DOHH2 (cell line): ENCODE data around the gene ZFP3.
"Not testable (repeated sequence)": the region's sequence is repeated elsewhere in the genome, so short reads cannot be mapped to it uniquely, and the experiment has no call there.

Experiments
- H3F3A ChIP-seq: fragments of 200-600 bp; sonication (generic), shearing (Covaris generic); 2 replicates; pipeline ENCODE4 v1.6.0; 2016; ENCODE audit warnings: antibody characterized with exemption, mild to moderate bottlenecking; ENCODE audit not compliant: control insufficient read depth, insufficient read depth
- H3K27ac ChIP-seq: fragments of 200-600 bp; sonication (generic); 2 replicates; pipeline ENCODE4 v1.5.1; 2014; ENCODE audit warnings: low read depth, mild to moderate bottlenecking, low read length, moderate library complexity
- H3K27me3 ChIP-seq: fragments of 200-600 bp; sonication (generic); 2 replicates; pipeline ENCODE4 v1.6.1; 2014; ENCODE audit warnings: mild to moderate bottlenecking, low read length, mixed read lengths; ENCODE audit not compliant: control insufficient read depth
- H3K36me3 ChIP-seq: fragments of 200-600 bp; sonication (generic); 2 replicates; pipeline ENCODE4 v1.6.1; 2014; ENCODE audit warnings: mild to moderate bottlenecking, low read length, moderate library complexity, mixed read lengths; ENCODE audit not compliant: control insufficient read depth
- H3K4me1 ChIP-seq: fragments of 200-600 bp; sonication (generic); 2 replicates; pipeline ENCODE4 v1.6.1; 2014; ENCODE audit warnings: mild to moderate bottlenecking, low read length, mixed read lengths; ENCODE audit not compliant: control insufficient read depth
- H3K4me2 ChIP-seq: fragments of 200-600 bp; sonication (generic); 2 replicates; pipeline ENCODE4 v1.6.0; 2014; ENCODE audit warnings: mild to moderate bottlenecking, low read length, moderate library complexity
- H3K4me3 ChIP-seq: fragments of 200-600 bp; sonication (generic); 2 replicates; pipeline ENCODE4 v1.5.1; 2014; ENCODE audit warnings: mild to moderate bottlenecking, low read length, mixed read lengths
- H3K79me2 ChIP-seq: fragments of 200-600 bp; sonication (generic); 2 replicates; pipeline ENCODE4 v1.6.1; 2014; ENCODE audit warnings: mild to moderate bottlenecking, low read length, mixed read lengths; ENCODE audit not compliant: control insufficient read depth
- H3K9me2 ChIP-seq: fragments of 200-600 bp; sonication (generic); replicated peaks from 2 replicates; pipeline ENCODE4 v1.6.1; 2014; ENCODE audit warnings: mild to moderate bottlenecking, low read length, mixed read lengths; ENCODE audit not compliant: control insufficient read depth
- H3K9me3 ChIP-seq: fragments of 200-600 bp; sonication (generic); 2 replicates; pipeline ENCODE4 v1.6.1; 2014; ENCODE audit warnings: antibody characterized with exemption, low read length, mixed read lengths; ENCODE audit not compliant: control insufficient read depth, insufficient read depth
- H4K20me1 ChIP-seq: fragments of 200-600 bp; sonication (generic); 2 replicates; pipeline ENCODE4 v1.6.0; 2014; ENCODE audit warnings: low read depth, mild to moderate bottlenecking, antibody characterized with exemption, low read length, moderate library complexity; ENCODE audit not compliant: control insufficient read depth, insufficient read depth
- EZH2phosphoT487 ChIP-seq: fragments of 200-600 bp; sonication (generic); IDR thresholded peaks from 2 replicates; pipeline ENCODE4 v1.6.1; 2017; ENCODE audit warnings: borderline replicate concordance, mild to moderate bottlenecking, antibody characterized with exemption, low read length, moderate library complexity, mixed read lengths
- TF ChIP-seq, protein P1 (sequence below): fragments of 200-600 bp; sonication (generic); IDR thresholded peaks from one replicate; pipeline ENCODE4 v1.5.1; 2014; ENCODE audit warnings: antibody characterized with exemption, mild to moderate bottlenecking, low read depth, low read length; ENCODE audit not compliant: poor library complexity, severe bottlenecking

Gene ZFP3

GRCh38 chr17:5055543-5055942, 22.7 kb upstream of the ZFP3 start:
- TF ChIP-seq, protein P1, sequence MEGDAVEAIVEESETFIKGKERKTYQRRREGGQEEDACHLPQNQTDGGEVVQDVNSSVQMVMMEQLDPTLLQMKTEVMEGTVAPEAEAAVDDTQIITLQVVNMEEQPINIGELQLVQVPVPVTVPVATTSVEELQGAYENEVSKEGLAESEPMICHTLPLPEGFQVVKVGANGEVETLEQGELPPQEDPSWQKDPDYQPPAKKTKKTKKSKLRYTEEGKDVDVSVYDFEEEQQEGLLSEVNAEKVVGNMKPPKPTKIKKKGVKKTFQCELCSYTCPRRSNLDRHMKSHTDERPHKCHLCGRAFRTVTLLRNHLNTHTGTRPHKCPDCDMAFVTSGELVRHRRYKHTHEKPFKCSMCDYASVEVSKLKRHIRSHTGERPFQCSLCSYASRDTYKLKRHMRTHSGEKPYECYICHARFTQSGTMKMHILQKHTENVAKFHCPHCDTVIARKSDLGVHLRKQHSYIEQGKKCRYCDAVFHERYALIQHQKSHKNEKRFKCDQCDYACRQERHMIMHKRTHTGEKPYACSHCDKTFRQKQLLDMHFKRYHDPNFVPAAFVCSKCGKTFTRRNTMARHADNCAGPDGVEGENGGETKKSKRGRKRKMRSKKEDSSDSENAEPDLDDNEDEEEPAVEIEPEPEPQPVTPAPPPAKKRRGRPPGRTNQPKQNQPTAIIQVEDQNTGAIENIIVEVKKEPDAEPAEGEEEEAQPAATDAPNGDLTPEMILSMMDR, result no peak
- no peak for TF ChIP-seq EZH2phosphoT487
- H3K4me1 ChIP-seq, result peaks cover 22% of the 10 kb centered on the region
- H4K20me1 ChIP-seq, result no peaks in the 10 kb centered on the region
- no peaks in the 10 kb centered on the region for H3K79me2 ChIP-seq
- no peaks in the 10 kb centered on the region for H3K9me3 ChIP-seq
- no peak overlapping the region for H3K4me3 ChIP-seq
- no peaks in the 10 kb centered on the region for H3K27me3 ChIP-seq
- H3K27ac ChIP-seq, result no peak overlapping the region
- no peak overlapping the region for H3K4me2 ChIP-seq
- no peaks in the 10 kb centered on the region for H3K36me3 ChIP-seq
- no peaks in the 10 kb centered on the region for H3K9me2 ChIP-seq
- H3F3A ChIP-seq, result no peaks in the 10 kb centered on the region; the same call in 1 of the 2 replicates

- H3K4me3 ChIP-seq, result no peak overlapping the region
- no peaks in the 10 kb centered on the region for H3K36me3 ChIP-seq
- H3K9me2 ChIP-seq, result no peaks in the 10 kb centered on the region
- H3K4me2 ChIP-seq, result no peak overlapping the region
- H3K4me1 ChIP-seq, result peaks cover 8% of the 10 kb centered on the region
- H3K9me3 ChIP-seq, result no peaks in the 10 kb centered on the region
- H3K27me3 ChIP-seq, result no peaks in the 10 kb centered on the region
- no peak overlapping the region for H3K27ac ChIP-seq
- H4K20me1 ChIP-seq, result no peaks in the 10 kb centered on the region
- no peak for TF ChIP-seq EZH2phosphoT487
- TF ChIP-seq, protein P1, result no peak
- no peaks in the 10 kb centered on the region for H3K79me2 ChIP-seq
- H3F3A ChIP-seq, result peaks cover 3% of the 10 kb centered on the region; the same call in 1 of the 2 replicates
Observed at GRCh38 chr17:5065227-5065744, 13.0 kb upstream of the ZFP3 start.

- Histone ChIP-seq H3K9me3 (no peaks in the 10 kb centered on the region), H3F3A (no peaks in the 10 kb centered on the region), H3K79me2 (no peaks in the 10 kb centered on the region), H4K20me1 (no peaks in the 10 kb centered on the region), H3K4me1 (no peaks in the 10 kb centered on the region), H3K4me3 (no peak overlapping the region), H3K27ac (no peak overlapping the region), H3K4me2 (no peak overlapping the region), H3K9me2 (no peaks in the 10 kb centered on the region), H3K36me3 (no peaks in the 10 kb centered on the region), H3K27me3 (no peaks in the 10 kb centered on the region)
- TF ChIP-seq, protein P1, result no peak
- TF ChIP-seq EZH2phosphoT487, result no peak
Observed at GRCh38 chr17:5068236-5068635, 10.0 kb upstream of the ZFP3 start.

DNA sequence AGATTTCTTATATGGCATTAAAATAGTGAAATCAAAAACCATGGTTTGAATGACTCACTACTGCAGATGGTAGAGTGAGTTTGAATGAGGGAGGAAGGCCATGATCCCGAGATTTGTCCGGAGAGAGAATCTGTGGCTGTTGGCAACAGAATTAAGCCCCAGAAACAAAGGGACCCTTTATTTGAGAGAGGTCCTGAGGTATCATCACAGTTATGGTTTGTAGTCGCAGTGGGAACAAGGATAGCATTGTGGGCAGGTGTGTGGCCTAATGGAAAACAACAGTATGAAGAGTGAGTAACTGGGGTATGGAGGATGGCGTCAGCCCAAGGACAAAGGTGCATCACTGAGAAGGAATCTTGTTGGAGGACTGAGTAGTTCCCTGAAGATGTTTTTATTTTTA, 8.5 kb upstream of the ZFP3 start:
- Histone ChIP-seq H3K27me3 (no peaks in the 10 kb centered on the region), H3K27ac (no peak overlapping the region), H3K4me3 (no peak overlapping the region), H3K4me2 (no peak overlapping the region), H4K20me1 (no peaks in the 10 kb centered on the region), H3K4me1 (no peaks in the 10 kb centered on the region), H3F3A (no peaks in the 10 kb centered on the region), H3K9me3 (no peaks in the 10 kb centered on the region), H3K36me3 (no peaks in the 10 kb centered on the region), H3K79me2 (no peaks in the 10 kb centered on the region), H3K9me2 (no peaks in the 10 kb centered on the region)
- no peak for TF ChIP-seq EZH2phosphoT487
- TF ChIP-seq, protein P1, result no peak

GRCh38 chr17:5075472-5075871, 2.8 kb upstream of the ZFP3 start:
- H3K9me3 ChIP-seq, H3K9me2 ChIP-seq, H3K4me2 ChIP-seq, H3F3A ChIP-seq, H3K4me3 ChIP-seq, H4K20me1 ChIP-seq, H3K27me3 ChIP-seq, H3K79me2 ChIP-seq, H3K27ac ChIP-seq, H3K36me3 ChIP-seq: not testable (repeated sequence)
- peaks cover 18% of the 10 kb centered on the region for H3K4me1 ChIP-seq
